Psoas muscle (tissue), 8 donors: Measurements from ENCODE around the gene ATP8A2. TPM values are rescaled to one million over a fixed set of nuclear protein-coding genes. Genes with fewer than 3 reads are reported as not detected.

ENCODE experiments used
- ATAC-seq, 4 donors: fragments of 200-7000 bp; cut with Tn5 transposase; one replicate each; pipeline ENCODE4 v1.9.1; 2020; ENCODE audit warnings: moderate library complexity in 3 of 4, mild to moderate bottlenecking in 2 of 4
- DNase-seq, 2 donors: peaks; one replicate each; pipeline ENCODE4 v3.0.0-alpha.2; 2020
- H3K27ac ChIP-seq: fragments of 200-600 bp; one replicate; pipeline ENCODE4 v1.8.0; 2022
- H3K27me3 ChIP-seq, 3 donors: fragments of 200-600 bp in 1 of 3; one replicate each; pipeline versions ENCODE4 v1.6.1 to v1.8.0; 2013 to 2022; ENCODE audit warnings: low read length in 2 of 3, mild to moderate bottlenecking in 2 of 3, moderate library complexity in 1 of 3; ENCODE audit not compliant: insufficient read depth in 3 of 3
- H3K36me3 ChIP-seq, 2 donors: fragments of 200-600 bp in 1 of 2; one replicate each; pipeline versions ENCODE4 v1.6.1 to v1.8.0; 2013 to 2022; ENCODE audit warnings: low read depth in 1 of 2, mild to moderate bottlenecking in 1 of 2, moderate library complexity in 1 of 2; ENCODE audit not compliant: insufficient read depth in 1 of 2
- H3K4me1 ChIP-seq: fragments of 200-600 bp; one replicate; pipeline ENCODE4 v1.8.0; 2022
- H3K4me3 ChIP-seq: fragments of 200-600 bp; one replicate; pipeline ENCODE4 v1.8.0; 2022; ENCODE audit warnings: mild to moderate bottlenecking
- H3K9me3 ChIP-seq: fragments of 200-600 bp; one replicate; pipeline ENCODE4 v1.8.0; 2022
- CTCF ChIP-seq: fragments of 200-600 bp; IDR thresholded peaks from one replicate; pipeline ENCODE4 v1.8.0; 2022; ENCODE audit warnings: antibody characterized with exemption
- whole genome bisulfite sequencing, 3 donors: extraction: QIAGEN DNeasy Blood & Tissue Kit; methylation state at CpG; one replicate each; pipeline versions ENCODE4 v1.1.6 to v1.1.7; 2013; 5-methylcytosine and 5-hydroxymethylcytosine counted together
- intact Hi-C, 2 donors: fragments of 100-400 bp; cut with DNase I; formaldehyde crosslinking; loops; one replicate each; pipeline versions ENCODE4 v1.11.0 to v1.14.2; 2022
- polyA plus RNA-seq, 3 donors: library from polyadenylated mRNA; stranded (reverse); fragments of 200-250 nt; gene quantifications; one replicate each; pipeline ENCODE4 v1.2.3, GENCODE V29; 2013
- total RNA-seq, 4 donors: library from RNA; stranded (reverse); fragmentation: NEBNext Ultra II Directional in 2 of 4; extraction: Animal tissue kit (Norgen Biotek cat#: 25700) in 2 of 4; gene quantifications; one replicate each; pipeline versions ENCODE4 v1.2.1 to v1.2.4, GENCODE V29; 2021 to 2023
- donor health status: healthy with polysubstance abuse.
- donor health status: DM: no; HTN: no; CAD: no; lungs with moderate emphysema.
- donor health status: Bipolar disorder and iron deficiency.
- donor health status: healthy.
- donor health status: DM: yes; HTN: yes; CAD: no.
- donor health status: DM: no; HTN: no; CAD: no.
- donor health status: DM: no; HTN: no; CAD: no.
- donor health status: DM: yes; HTN: yes; CAD: no.

The ATP8A2 gene
- total and polyA plus RNA-seq, 7 donors, result 0.02 to 0.22 (median 0.04) TPM; not detected in 2

DNA sequence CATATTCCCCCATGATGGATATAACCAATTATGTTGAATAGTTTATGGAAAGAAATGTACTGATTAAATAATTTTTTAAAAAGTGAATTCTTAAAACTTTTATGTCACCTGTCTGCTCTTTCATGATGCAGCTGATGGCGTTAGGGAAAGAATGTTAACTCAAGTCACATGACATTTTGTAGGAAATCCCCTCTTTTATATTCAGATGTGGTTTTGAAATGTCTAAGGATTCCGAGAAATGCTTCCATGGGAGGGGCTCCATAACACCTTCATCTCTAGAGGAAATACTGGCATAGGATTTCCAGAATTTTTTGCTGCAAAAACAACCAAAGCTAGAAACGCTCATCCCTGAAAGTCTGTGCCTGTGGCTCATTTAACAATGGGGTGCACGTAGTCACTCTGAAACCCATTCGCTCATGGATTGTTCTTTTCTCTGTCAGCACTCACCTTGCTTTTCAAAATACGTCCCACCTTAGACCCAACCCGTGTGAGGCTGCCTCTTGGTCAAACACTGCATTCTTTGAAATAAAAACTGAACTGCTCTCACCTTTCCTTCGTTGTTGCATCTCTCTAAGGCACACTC, 391.1 kb downstream of the ATP8A2 start:
- H3K27me3 ChIP-seq, result no peaks in the 10 kb centered on the region
- H3K27ac ChIP-seq, result no peak overlapping the region
- no peak for DNase-seq
- H3K36me3 ChIP-seq, result no peaks in the 10 kb centered on the region
- intact Hi-C loops, result no loop called here
- no peak for TF ChIP-seq CTCF
- H3K4me1 ChIP-seq, result no peaks in the 10 kb centered on the region
- 70 to 74% (median 71%) methylated on average over 8 of the region's 8 CpGs for WGBS, 3 donors
- no peaks in the 10 kb centered on the region for H3K9me3 ChIP-seq
- ATAC-seq, result no peak
- no peak overlapping the region for H3K4me3 ChIP-seq

DNA sequence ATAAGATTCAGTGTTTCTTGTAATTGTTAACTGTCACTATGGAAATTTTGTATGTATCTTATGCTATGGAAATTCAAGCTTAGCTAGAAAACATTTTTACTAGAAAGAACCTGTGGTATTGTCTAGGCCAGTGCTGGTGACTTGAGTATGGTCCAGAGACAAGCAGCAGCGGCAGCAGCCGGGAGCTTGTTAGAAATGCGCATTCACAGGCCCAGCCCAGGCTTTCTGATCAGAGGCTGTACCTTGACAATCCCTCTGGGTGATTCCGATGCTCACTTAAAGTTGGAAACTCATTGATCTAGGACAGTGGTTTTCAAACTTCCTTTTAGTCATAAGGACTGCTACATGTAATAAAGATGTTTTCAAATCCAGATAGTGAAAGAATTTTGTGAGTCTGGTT, 392.6 kb downstream of the ATP8A2 start:
- Histone ChIP-seq H3K36me3 (no peaks in the 10 kb centered on the region), H3K4me3 (no peak overlapping the region), H3K27ac (no peak overlapping the region), H3K9me3 (no peaks in the 10 kb centered on the region), H3K4me1 (no peaks in the 10 kb centered on the region), H3K27me3 (no peaks in the 10 kb centered on the region)
- DNase-seq, result no peak
- TF ChIP-seq CTCF, result no peak
- intact Hi-C loops, result no loop called here
- WGBS, 3 donors, result 93 to 96% (median 94%) methylated on average over 4 of the region's 4 CpGs
- ATAC-seq, result no peak

- ATAC-seq (no peak), DNase-seq (no peak)
- 69 to 77% (median 76%) methylated on average over 2 of the region's 2 CpGs for WGBS, 3 donors
- Histone ChIP-seq H3K4me3 (no peak overlapping the region), H3K4me1 (no peaks in the 10 kb centered on the region), H3K36me3 (no peaks in the 10 kb centered on the region), H3K27me3 (no peaks in the 10 kb centered on the region), H3K27ac (no peak overlapping the region), H3K9me3 (no peaks in the 10 kb centered on the region)
- no peak for TF ChIP-seq CTCF
- intact Hi-C loops, result no loop called here
These were observed 393.5 kb downstream of the ATP8A2 start for GRCh38 chr13:25765266-25765665.

- Histone ChIP-seq H3K9me3 (no peaks in the 10 kb centered on the region), H3K27me3 (no peaks in the 10 kb centered on the region), H3K27ac (no peak overlapping the region), H3K4me3 (no peak overlapping the region), H3K36me3 (no peaks in the 10 kb centered on the region), H3K4me1 (no peaks in the 10 kb centered on the region)
- 96% methylated on average over 3 of the region's 3 CpGs for WGBS, 3 donors
- ATAC-seq (no peak), DNase-seq (no peak)
- intact Hi-C loops, result no loop called here
- no peak for TF ChIP-seq CTCF
These were observed 394.8 kb downstream of the ATP8A2 start for GRCh38 chr13:25766576-25766975.

GRCh38 chr13:25766991-25767390, 395.2 kb downstream of the ATP8A2 start:
- no peak for TF ChIP-seq CTCF
- H3K36me3 ChIP-seq, result no peaks in the 10 kb centered on the region
- DNase-seq, result no peak
- WGBS, 3 donors, result 70 to 83% (median 78%) methylated on average over 1 of the region's 1 CpG
- no peaks in the 10 kb centered on the region for H3K9me3 ChIP-seq
- no peaks in the 10 kb centered on the region for H3K4me1 ChIP-seq
- no peak overlapping the region for H3K4me3 ChIP-seq
- ATAC-seq, result no peak
- H3K27ac ChIP-seq, result no peak overlapping the region
- H3K27me3 ChIP-seq, result no peaks in the 10 kb centered on the region
- intact Hi-C loops, result no loop called here
